Brain microvascular endothelial cell (primary cell): ENCODE measurements around the gene MTMR2.

Experiments
- DNase-seq: peaks from one replicate; pipeline ENCODE4 v3.0.0-alpha.2; 2020
- H3K27ac ChIP-seq: fragments of 250-450 bp; sonication (Bioruptor Pico); 2 replicates; pipeline ENCODE4 v1.5.1; 2020; ENCODE audit warnings: mild to moderate bottlenecking, moderate library complexity
- H3K27me3 ChIP-seq: fragments of 250-450 bp; sonication (Bioruptor Pico); replicated peaks from 2 replicates; pipeline ENCODE4 v1.5.1; 2020; ENCODE audit warnings: mild to moderate bottlenecking
- H3K36me3 ChIP-seq: fragments of 250-450 bp; sonication (Bioruptor Pico); replicated peaks from 2 replicates; pipeline ENCODE4 v1.5.1; 2020; ENCODE audit warnings: mild to moderate bottlenecking
- H3K4me3 ChIP-seq: 2 replicates; pipeline ENCODE4 v1.5.1; 2011; ENCODE audit warnings: low read depth, mild to moderate bottlenecking, control low read depth, low read length, moderate library complexity
- in situ Hi-C: cut with HindIII; loops from 2 replicates; pipeline ENCODE4 v1.10.0; 2017; ENCODE audit warnings: low sequenced_read_pairs, low pct_ligation_motif_present
- TF ChIP-seq, protein P1 (sequence below): IDR thresholded peaks from 2 replicates; pipeline ENCODE4 v1.5.1; 2011; ENCODE audit warnings: low read depth, mild to moderate bottlenecking, moderate library complexity, low read length, control low read depth, inconsistent platforms; ENCODE audit errors: missing control alignments

The MTMR2 gene

DNA sequence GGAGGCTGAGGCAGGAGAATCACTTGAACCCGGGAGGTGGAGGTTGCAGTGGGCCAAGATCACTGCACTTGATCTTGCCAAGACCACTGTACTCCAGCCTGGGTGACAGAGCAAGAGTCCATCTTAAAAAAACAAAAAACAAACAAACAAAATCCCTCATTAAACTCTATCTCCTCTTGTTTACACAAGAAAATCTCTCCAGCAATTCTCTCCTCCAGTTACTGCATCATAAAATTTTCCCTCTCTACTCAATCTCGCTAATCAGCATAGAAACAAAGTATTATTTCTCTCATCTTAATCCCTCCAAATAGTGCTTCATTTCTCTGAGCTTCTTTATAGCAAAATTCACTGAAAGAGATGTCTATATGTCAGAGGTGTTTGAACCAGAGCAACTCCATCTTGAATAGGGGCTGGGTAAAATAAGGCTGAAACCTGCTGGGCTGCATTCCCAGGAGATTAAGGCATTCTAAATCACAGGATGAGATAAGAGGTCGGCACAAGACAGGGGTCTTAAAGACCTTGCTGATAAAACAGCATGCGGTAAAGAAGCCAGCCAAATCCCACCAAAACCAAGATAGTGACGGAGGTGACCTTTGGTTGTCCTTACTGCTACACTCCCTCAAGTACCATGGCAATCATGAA lies 19.8 kb downstream of the MTMR2 start:
- no peak overlapping the region for H3K27ac ChIP-seq
- no peaks in the 10 kb centered on the region for H3K36me3 ChIP-seq
- no peaks in the 10 kb centered on the region for H3K27me3 ChIP-seq
- TF ChIP-seq, protein P1, sequence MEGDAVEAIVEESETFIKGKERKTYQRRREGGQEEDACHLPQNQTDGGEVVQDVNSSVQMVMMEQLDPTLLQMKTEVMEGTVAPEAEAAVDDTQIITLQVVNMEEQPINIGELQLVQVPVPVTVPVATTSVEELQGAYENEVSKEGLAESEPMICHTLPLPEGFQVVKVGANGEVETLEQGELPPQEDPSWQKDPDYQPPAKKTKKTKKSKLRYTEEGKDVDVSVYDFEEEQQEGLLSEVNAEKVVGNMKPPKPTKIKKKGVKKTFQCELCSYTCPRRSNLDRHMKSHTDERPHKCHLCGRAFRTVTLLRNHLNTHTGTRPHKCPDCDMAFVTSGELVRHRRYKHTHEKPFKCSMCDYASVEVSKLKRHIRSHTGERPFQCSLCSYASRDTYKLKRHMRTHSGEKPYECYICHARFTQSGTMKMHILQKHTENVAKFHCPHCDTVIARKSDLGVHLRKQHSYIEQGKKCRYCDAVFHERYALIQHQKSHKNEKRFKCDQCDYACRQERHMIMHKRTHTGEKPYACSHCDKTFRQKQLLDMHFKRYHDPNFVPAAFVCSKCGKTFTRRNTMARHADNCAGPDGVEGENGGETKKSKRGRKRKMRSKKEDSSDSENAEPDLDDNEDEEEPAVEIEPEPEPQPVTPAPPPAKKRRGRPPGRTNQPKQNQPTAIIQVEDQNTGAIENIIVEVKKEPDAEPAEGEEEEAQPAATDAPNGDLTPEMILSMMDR, result no peak
- H3K4me3 ChIP-seq, result no peak overlapping the region
- DNase-seq, result no peak
- in situ Hi-C loops, result no loop called here

DNA sequence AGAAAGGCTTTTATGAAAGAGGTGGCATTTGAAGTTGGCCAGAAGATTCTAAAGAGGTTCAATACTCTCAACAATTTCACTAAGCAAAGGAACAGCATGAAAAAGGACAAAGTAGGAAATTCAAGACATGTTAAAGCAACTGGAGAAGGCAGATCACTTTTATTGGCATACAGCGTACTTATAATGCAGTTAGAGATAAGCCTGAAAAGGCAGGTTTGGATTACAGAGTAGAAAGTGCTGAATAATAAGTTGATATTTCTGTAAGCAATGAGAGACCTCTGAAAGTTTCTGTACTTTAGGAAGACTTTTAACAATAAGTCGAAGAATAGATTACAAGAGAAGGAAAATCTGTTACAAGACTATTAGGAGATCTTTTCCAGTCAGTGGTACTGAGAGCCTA lies 25.1 kb downstream of the MTMR2 start:
- no peak for DNase-seq
- no peak overlapping the region for H3K27ac ChIP-seq
- H3K4me3 ChIP-seq, result no peak overlapping the region
- TF ChIP-seq, protein P1, result no peak
- in situ Hi-C loops, result no loop called here
- H3K36me3 ChIP-seq, result no peaks in the 10 kb centered on the region
- H3K27me3 ChIP-seq, result no peaks in the 10 kb centered on the region

DNA sequence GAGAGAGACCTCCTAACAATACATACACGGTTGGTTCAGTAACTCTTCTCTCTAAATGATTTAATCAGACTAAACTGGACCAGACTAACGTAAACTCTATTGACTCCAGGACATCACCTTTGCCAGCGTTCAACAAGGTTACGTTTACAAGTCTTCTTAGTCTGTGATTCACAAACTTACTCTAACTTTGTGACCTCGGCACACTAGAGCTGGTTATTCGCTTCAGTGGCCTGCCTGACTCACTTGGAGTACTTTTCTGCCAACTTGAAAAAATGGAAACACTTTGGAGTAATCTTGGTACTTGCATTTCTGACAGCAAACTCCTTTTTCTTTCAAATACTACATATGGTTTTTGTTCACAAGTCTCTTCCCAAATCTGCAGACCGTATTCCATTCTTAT lies 26.2 kb downstream of the MTMR2 start:
- in situ Hi-C loops, result no loop called here
- no peak overlapping the region for H3K27ac ChIP-seq
- H3K4me3 ChIP-seq, result no peak overlapping the region
- TF ChIP-seq, protein P1, result no peak
- DNase-seq, result peak; percentile 40
- H3K36me3 ChIP-seq, result no peaks in the 10 kb centered on the region
- no peaks in the 10 kb centered on the region for H3K27me3 ChIP-seq

DNA sequence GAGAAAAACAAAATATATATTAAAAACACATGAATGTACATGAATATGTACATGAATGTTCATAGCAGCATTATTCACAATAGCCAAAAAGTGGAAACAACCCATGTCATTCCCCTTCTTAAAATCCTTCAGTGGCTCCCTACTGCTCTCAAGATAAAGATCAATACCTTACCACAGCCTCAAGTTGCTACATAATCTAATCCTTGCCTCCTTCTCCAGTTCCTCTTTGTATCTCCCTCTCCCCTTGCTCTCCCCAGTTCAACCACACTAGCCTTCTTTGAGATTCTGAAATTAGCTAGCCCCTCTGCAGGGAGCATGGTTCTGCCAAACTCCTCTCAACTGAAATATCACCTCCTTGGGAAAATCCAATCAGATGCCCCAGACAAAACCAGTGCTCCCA lies 28.1 kb downstream of the MTMR2 start:
- Histone ChIP-seq H3K36me3 (no peaks in the 10 kb centered on the region), H3K27ac (no peak overlapping the region), H3K27me3 (no peaks in the 10 kb centered on the region), H3K4me3 (no peak overlapping the region)
- TF ChIP-seq, protein P1, result no peak
- in situ Hi-C loops, result no loop called here
- no peak for DNase-seq

DNA sequence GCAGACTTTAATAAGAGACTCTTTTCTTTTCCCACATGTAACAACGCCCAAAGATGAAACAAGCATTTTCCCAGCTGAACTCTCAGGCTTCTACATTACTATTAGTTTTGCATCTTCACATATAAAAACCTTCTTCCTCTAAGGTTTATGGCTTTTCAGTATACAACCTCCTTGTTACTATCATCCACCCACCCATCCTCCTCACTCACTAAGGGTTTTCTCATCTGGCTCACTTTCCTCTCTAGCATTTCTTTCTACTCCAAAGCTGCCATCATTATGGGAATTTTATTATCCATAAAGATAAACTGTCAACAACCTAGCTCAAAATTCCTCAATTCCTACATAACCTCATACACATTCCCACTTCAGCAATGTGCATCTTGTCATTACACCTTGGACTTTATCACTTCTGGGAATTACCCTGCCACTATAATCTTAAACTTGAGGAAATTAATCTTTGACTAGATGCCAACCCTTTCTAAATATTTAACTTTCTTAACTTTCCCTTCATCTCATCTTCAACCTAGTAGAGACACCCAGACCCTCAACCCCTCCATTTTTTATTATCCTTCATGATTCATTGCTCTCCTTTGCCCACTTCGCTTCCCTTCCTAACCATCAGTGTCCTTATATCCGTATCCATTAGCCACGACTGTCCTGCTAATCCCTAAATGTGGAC lies 30.9 kb downstream of the MTMR2 start:
- no peaks in the 10 kb centered on the region for H3K36me3 ChIP-seq
- no peaks in the 10 kb centered on the region for H3K27me3 ChIP-seq
- in situ Hi-C loops, result no loop called here
- TF ChIP-seq, protein P1, result no peak
- H3K27ac ChIP-seq, result no peak overlapping the region
- no peak for DNase-seq
- H3K4me3 ChIP-seq, result no peak overlapping the region

DNA sequence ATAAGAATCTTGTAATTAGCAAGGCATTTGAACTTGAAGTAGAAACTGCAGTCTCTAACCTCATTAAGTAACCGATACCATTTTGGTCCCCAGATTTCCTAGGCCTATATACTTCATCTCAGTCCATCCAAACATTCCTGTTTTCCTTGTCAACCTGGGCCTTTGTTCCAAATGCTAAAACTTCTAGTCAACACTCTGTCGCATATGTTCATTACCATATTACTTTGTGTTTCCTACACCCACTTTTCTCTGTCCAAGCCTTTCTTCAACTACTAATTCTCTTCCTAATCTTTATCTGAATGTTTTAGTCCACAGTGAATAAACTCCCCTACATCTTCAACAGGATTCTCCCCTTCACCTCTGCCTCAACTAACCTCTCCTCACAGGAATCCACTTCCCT lies 31.4 kb downstream of the MTMR2 start:
- TF ChIP-seq, protein P1, result no peak
- Histone ChIP-seq H3K4me3 (no peak overlapping the region), H3K27me3 (no peaks in the 10 kb centered on the region), H3K36me3 (peaks cover under 1% of the 10 kb centered on the region), H3K27ac (no peak overlapping the region)
- DNase-seq, result no peak
- in situ Hi-C loops, result no loop called here
